HuH-7.5 (cell line): Measurements from ENCODE around the gene ADCY4.
A peak's percentile ranks its signal among the peaks of the same experiment; 100 is the strongest.
"Not testable (repeated sequence)": the region's sequence is repeated elsewhere in the genome, so short reads cannot be mapped to it uniquely, and the experiment has no call there.

Experiments
- DNase-seq: peaks from one replicate; pipeline ENCODE4 v3.0.0; 2011; ENCODE audit warnings: low spot score

The ADCY4 gene

DNA sequence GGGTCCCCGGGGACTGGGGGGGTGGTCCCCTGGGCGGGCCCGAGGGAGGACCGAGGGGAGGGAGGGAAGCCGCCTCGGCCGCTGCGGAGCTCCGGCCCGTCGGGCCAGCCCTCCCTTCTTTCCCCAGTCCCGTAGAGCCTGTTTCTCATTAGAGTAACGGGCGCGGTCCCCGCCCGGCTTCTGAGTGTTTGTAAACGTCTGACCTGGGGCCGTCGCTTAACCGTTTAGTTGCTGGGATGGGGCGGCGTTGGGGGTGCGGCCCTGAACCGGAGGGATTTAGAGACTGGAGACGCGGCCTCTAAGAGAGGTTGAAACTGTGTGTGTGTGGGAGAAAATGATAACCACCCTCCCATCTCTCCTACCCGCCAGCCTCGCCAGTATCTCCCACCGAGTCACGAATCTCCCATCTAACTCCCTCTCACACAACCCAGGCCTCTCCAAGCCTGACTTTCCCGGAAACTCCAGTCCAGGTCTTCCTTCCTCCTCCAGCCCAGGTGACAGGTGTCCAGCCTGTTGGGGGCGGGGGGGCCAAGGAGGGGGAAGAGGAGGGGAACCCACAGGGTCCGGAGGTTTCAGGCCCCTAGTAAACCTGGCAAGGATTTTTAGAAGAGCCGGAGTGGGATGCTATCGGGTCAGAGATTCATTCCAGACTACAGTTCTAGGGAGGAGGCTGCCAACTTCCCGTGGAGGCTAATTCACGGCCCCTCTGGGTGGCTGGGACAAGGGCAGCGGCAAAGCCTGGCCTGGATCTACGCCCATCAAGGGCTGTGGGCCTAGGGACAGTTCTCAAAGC is 32.0 kb upstream of the ADCY4 start:
- peak; percentile 85 for DNase-seq

DNA sequence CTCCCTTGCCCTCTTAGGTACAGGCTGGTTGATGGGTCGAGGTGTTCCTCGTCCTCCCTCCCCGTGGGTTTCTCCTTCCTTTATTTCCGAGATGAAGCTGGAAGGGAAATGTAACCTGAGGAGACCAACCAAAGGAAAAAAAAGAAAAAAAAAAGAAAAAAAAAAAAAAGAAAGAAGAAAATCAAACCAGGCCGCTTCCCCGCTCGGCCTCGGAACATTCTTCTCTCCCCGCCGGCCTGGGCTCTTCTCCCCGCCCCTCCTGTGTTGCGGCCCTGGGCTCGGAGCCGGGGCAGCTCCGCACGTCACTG is 31.5 kb upstream of the ADCY4 start:
- DNase-seq = no peak

DNA sequence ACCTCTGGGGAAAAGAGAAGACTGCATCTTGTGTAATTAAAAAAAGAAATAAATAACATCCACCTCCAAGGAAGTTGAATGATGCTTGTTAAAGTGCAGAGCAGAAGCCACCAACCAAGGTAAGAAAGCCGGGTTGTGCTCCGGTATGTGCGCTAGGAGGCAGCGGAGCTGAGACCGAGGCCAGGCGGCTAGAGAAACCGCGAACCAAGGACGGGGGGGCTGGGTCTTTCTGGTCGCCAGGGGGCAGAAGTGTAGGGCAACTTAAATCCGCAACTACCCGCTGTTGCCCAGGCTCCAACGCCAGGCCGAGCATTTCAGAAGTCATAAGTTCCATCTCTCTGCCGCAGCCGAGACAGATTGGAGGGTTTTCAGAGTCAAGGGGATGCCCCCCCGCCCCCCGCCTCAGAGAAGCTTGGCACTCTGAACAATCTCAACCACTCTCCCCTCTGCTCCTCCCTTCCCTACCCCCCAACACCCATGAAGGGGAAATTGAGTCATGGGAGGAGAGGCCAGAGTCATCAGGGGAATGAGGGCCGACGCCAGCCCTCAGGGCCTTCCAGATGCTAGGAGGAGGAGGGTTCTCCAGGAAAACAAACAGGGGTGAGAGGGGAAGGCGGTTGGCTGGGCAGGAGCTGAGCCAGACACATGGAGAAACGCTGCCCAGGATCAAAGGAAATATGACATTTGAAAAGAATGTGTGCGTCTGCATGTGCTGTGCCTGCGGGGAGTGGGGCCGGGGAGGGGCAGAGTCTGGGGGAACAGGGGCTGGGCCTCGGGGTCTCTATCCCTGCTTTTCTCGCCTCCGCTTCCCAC is 30.9 kb upstream of the ADCY4 start:
- DNase-seq = peak; percentile 76

DNA sequence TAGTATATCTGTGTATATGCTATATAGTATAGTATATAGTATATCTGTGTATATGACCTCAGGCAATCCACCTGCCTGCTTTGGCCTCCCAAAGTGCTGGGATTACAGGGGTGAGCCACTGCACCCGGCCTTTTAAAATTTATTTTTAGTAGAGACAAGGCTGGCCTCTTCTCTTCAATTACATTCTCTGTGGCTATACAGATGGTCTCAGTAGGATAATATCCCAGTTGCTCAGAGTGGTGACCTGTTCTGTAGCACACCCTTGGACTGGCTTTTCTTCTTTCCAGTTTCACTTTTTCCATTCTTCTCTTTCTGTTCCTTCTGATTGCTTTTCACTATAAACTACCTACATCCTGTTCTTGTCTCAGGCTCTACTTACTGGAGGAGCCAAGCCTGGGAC is 30.0 kb upstream of the ADCY4 start:
- no peak for DNase-seq

DNA sequence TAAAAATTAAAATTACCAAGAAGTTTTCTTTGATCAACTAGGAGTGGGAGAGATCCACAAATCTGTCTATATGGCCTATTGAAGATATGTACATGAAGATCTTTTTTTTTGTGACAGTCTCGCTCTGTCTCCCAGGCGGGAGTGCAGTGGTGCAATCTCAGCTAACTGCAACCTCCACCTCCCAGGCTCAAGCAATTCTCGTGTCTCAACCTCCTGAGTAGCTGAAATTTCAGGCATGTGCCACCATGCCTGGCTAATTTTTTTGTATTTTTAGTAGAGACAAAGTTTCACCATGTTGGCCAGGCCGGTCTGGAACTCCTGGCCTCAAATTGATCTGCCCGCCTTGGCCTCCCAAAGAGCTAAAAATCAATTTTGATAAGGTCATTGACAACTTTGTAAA is 28.5 kb upstream of the ADCY4 start:
- no peak for DNase-seq

DNA sequence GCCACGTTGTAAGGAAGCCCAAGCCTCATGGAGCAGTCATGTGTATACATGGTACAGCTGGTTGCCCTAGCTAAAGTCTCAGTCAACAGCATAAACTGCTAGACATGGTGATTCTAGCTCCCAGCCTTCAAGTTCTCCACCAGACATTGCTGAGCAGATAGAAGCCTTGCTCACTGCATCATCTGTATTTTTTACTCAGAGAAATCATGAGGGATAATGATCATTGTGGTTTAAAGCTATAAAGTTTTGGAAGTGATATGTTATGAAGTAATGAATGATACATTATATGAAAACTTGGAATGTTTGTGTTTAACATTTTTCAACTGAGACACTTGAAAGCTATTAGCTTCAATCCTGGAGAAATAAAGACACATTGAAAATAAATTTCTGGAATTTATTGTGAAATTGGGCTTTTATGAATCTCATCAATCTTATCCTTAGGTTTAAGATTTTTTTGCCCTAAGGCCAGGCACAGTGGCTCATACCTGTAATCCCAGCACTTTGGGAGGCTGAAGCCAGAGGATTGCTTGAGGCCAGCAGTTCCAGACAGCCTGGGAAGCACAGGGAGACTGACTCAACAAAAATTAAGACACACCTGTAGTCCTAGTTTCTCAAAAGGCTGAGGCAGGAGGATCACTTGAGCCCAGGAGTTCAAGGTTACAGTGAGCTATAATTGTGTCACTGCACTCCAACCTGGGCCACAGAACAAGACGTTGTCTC is 27.5 kb upstream of the ADCY4 start:
- no peak for DNase-seq

DNA sequence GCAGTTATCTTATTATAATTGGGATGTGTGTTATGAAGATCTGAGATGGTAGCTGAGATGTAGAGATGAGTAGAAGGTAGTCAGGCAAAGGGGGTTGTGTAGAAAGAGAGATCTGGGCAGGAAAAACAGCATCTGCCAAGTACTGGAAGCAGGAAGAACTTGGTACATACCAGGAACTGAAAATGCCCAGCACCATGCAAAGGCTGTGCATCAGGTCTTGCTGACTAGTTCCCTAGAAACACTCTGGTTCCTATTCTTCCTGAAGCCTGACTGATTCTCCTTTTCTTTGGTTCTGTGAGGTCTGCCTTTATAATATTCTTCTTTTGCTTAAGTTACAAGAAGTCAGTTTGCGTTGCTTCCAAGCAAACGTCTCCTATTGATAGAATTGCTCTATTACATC is 26.5 kb upstream of the ADCY4 start:
- no peak for DNase-seq

DNA sequence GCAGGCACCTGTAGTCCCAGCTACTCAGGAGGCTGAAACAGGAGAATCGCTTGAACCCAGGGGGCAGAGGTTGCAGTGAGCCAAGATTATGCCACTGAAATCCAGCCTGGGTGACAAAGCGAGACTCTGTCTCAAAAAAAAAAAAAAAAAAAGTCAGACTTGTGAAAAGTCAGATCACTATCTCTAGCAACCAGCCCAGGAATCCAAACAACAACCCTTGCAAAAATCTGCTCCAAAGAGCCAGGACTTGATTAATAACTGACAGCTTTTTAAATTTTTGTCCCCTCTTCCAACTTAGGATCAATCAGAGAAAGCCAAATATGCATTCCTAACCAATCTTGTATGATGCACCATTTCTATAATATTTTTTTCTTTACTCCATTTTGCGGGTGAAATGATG is 25.4 kb upstream of the ADCY4 start:
- no peak for DNase-seq

DNA sequence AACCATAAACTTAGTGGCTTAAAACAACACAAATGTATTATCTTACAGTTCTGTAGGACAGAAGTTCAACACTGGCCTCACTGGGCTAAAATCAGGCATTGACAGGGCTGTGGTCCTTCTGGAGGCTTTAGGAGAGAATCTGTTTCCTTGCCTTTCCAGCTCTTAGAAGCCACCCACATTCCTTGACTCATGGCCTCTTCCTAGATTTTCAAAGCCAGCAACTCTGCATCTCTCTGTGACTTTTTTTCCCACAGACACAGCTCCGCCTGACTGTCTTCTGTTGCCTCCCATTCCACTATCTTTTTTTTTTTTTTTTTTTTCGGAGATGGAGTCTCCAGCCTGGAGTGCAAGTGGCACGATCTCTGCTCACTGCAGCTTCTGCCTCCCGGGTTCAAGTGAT is 21.3 kb upstream of the ADCY4 start:
- no peak for DNase-seq

DNA sequence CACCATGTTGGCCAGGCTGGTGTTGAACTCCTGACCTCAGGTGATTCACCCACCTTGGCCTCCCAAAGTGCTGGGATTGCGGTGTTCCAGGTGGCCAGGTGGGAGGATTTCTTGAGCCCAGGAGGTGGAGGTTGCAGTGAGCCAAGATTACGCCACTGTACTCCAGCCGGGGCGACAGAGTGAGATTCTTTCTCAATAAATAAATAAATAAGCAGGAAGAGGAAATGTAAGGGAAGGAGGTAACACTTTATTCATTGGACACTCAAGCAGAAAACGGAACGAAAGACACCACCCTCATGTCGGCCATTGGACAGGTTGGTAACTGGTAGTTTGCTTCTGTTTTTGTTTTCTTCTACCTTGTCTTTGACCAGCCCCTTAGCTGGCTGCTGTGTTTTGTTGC is 20.1 kb upstream of the ADCY4 start:
- no peak for DNase-seq

DNA sequence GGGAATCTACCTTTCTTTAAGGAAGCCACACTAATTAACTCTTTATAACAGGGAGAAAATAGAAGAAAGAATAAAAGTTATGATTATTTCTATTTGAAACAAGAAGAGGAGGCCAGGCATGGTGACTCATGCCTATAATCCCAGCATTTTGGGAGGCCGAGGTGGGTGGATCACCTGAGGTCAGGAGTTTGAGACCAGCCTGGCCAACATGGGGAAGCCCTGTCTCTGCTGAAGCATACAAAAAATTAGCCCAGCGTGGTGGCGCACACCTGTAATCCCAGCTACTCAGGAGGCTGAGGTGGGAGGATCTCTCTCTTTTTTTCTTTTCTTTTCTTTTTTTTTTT is 19.6 kb upstream of the ADCY4 start:
- DNase-seq = not testable (repeated sequence)

DNA sequence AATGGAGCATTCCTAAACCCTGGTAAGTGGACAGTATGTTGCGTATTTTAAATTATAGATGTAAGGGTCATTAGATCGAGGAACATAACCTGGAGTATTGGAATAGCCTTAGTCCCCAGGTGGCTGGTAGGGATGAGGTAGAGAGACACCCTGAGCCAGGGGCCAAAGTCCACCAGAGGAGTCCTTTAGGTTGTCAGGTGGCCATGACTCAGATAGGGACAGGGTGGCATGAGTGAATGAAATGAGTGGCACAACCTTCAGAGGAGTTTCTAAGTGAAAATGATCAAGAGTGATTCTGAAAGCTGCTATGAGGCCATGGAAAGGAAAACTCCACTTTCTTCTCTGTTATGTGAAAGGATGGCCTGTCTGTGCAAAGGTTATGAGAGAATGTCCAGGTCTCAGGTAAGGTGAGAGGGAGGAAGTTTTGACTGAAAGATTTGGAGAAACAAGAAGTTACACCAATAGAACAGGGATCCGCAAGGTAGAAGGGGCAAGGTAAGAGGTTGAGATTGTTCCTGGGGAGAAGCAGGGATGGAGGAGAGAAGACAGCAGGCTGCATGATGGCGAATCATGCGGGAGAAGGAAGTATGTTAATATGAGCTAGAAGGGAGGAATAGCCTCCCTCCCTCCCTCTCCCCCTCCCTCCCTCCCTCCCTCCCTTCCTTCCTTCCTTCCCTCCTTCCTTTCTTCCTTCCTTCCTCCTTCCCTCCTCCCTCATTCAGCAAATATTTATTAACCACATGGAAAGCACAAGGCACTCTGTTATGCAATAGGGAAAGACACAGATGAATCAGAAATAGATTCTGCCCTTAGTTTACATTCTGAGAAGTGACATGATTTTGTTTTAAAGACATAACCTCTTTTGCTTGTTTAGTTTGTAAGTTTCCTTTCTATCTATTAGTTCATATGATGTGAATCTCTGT is 18.9 kb upstream of the ADCY4 start:
- no peak for DNase-seq

DNA sequence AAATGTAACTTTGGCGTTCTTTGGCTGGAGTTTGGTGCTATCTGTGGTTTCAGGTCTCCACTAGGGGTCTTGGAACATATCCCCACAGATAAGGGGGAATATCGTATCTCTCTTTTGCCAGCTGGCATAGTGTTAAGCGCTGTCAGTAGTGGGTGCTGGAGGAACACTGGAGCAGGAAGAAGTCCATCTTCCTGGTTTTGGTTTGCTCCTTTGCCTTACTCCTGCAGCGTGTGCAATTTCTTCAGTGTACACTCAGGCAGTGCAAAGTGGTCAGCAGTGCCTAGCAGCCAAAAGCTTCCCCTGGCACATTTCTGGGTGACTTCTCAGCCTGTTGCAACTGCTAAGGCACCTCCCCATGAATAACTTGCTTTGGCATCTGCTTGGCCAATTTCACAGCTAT is 16.6 kb upstream of the ADCY4 start:
- no peak for DNase-seq

DNA sequence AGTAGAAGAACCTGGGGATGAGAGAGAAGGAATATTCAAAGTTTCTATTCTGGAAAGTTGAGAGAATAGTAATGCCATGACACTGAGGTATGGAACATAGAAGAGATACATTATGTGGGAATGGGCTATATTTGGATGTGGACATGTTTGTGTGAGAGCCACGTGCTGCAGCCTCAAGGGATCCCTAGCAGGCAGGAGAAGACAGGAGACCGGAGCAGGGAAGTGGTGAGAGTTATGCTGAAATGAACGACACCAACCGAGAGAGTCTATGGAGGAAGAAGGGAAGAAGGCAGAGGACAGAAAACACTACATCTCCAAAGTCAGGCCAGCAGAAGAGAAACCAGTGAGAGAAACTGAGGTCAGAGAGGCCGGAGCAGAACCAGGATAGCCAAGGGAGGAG is 14.9 kb upstream of the ADCY4 start:
- no peak for DNase-seq

DNA sequence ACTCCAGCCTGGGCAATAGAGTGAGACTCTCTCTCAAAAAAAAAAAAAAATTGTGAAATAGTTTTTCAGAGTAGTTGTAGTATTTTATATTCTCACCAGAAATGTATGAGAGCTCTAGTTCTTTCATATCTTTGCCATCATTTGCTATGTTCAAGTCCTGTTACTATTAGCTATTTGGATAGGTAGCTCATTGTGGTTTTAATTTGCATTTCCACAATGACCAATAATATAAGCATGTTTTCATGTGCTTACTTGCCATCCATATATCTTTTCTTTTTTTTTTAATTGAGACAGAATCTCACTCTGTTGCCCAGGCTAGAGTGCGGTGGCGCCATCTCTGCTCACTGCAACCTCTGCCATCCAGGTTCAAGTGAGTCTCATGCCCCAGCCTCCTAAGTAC is 13.3 kb upstream of the ADCY4 start:
- DNase-seq = no peak

DNA sequence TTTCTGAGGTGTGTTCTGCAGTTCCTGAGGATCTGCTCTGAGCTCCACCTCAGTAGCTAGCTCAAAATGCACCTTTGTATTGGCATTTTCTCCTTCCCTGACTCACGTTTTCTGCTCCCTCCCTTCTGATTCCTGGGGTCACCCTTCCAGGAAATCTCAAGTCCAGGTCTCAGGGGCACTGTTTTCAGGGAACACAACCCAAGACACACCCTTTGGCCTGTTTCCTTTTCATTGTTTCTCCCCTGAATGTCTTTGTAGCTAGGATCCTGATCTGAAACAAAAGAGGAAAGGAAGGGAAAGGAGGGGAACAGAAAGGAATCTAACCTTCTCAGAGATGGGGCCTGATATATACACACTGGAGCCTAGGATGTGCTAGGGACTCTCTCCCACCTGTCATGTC is 12.3 kb upstream of the ADCY4 start:
- no peak for DNase-seq

DNA sequence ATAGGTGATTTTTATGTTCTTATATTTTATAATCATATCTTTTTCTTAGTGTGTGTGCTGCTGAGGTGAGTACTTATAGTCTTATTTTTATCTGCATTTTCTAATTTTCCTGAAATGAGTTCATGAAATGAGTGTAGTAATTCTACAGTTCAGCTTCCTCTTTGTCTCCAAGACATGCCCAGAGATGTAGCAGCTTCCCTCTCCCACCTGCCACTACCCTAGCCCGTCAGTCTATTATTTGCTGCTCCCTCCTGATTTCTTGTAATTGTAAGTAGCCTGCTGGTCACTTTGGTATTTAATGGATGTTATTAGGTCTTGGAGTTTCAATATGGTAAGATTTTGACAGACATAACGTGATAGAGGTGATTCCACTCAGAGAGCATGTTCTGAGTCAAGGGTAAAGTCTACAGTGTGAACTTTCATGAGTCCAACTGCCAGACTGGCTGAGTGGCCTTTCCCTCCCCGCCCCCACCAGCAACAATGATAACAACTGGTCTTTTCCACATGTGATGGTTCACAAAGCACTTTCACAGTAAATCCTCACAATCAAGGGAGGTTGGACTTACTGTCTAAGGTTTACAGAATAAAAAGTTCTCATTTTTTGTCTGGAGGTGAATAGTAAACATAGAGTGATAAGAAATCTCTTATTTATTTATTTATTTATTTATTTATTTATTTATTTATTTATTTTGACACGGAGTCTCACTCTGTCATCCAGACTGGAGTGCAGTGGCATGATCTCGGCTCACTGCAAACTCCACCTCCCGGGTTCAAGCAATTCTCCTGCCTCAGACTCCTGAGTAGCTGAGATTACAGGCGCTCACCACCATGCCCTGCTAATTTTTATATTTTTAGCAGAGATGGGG is 9.2 kb upstream of the ADCY4 start:
- no peak for DNase-seq

DNA sequence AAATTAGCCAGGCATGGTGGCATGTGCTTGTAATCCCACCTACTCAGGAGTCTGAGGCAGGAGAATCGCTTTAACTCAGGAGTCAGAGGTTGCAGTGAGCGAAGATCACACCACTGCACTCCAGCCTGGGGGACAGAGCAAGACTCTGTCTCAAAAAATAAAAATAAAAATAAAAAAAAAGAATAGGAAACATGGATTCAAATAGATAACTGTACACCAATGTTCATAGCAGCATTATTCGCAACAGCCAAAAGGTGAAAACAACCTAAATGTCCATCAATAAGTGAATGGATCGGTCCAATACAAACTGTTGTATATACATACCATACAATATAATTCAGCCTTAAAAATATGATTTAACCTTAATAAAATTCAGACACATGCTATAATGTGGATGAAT is 8.0 kb upstream of the ADCY4 start:
- DNase-seq = no peak

DNA sequence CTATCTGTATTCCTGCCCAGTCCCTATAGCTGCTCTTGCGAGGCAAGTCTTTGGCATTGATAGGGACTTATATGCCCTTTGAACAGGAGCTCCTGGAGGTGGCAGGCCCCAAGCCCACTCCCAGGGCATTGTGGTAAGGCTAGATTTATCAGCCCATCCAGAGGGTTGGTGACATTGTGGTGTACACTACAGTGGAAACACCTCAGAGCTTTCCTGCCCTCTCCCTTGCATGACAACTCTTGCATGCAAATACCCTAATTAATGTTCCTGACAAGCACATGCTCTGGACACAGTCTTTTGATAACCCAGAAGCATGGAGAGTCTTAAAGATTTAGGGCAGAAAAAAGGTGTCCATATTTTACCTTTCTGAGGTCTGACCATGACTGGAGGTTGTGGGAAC is 5.7 kb upstream of the ADCY4 start:
- no peak for DNase-seq

DNA sequence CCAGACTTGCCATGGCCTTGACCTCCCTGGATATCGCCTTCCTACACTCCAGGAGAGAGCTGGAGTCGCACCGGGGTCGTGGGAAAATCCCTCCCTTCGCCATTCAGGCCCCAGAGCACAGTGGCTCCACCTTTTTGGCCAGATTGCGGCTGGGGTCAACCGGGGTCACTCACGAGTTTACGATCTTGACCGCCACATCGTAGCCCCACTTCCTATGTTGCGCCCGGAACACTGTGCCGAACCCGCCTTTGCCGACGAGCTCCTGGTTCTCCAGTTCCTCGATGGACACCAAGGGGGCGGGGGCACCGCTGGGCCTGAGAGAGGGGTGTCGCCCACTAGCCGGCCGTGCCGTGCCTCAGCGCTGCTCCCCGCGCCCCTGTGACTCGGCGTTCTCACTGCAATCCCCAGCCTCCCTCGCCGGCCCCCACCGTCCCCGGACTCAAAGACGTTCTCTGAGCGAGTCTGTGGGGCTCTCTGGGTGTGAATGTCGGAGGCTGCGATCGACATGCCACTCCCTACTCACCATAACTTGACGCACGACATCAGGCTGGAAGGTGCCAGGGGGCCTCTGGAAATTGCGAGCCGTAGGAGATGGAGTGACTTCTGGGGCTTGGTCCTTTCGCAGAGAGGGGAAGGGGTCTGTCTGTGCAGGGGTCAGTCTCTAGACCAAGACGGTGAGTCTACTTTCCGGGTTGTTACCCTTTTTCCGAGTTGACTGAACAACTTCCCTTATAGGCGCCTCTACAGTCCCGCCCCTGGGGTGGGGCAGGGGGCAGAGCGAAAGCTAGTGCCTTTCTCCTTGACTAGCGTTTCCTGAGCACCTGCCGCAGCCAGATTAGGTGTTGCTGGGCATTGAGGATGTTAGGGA is 4.6 kb upstream of the ADCY4 start, which contains the start of gene RIPK3:
RIPK3 (minus strand) TSS at position 708 of the 868 bp plus-strand sequence; CDS start at position 543, 165 bp downstream.
- no peak for DNase-seq
